Thyroid gland (tissue), 4 donors: Measurements from ENCODE around the gene ITGBL1.

Source experiments
- POLR2A ChIP-seq, 2 donors: fragments of 450-650 bp; IDR thresholded peaks; one replicate each; pipeline ENCODE4 v1.6.1; 2017; ENCODE audit warnings: antibody characterized with exemption in 2 of 2, mild to moderate bottlenecking in 2 of 2, moderate library complexity in 1 of 2
- TF ChIP-seq, protein P1 (sequence below), 6 experiments: fragments of 200-600 bp in 3 of 6; fragments of 450-650 bp in 3 of 6; sonication (generic) in 3 of 6; IDR thresholded peaks; one replicate each; pipeline ENCODE4 v1.5.1; 2016 to 2019; ENCODE audit warnings: antibody characterized with exemption in 6 of 6, mild to moderate bottlenecking in 2 of 6, inconsistent platforms in 1 of 6, moderate library complexity in 1 of 6

DNA sequence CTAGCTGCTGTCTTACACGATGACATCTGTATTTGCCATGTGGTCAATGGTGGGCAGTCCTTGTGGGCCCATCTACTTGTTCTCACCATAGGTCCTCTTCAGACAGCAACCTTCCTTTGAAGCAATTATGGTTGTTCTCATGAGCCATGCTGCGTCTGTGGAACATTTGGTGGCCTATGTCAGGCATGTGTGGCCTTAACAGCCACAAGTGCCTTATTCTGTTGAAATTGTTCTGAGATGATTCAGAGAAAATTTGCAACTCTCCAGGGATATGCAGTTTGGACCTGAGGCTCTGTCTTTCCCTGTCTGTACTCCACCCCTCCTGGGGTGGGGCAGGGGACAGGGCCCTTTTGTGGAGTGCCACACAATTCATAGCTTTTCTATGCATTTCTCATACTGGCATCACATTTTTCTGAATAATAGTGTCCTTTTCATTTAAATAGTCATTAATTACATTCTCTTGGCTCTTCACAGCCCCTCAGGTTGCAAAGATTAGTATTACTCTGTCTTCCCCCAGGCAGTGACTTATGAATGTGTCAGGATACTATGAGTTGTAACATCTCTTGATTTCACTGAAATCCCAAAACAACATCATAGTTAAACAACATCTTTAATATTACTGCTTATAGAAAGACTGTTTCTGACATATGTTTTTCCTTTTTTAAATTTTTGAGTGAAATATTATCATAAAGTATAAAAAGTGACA lies 102.1 kb downstream of the ITGBL1 start:
- TF ChIP-seq, protein P1, sequence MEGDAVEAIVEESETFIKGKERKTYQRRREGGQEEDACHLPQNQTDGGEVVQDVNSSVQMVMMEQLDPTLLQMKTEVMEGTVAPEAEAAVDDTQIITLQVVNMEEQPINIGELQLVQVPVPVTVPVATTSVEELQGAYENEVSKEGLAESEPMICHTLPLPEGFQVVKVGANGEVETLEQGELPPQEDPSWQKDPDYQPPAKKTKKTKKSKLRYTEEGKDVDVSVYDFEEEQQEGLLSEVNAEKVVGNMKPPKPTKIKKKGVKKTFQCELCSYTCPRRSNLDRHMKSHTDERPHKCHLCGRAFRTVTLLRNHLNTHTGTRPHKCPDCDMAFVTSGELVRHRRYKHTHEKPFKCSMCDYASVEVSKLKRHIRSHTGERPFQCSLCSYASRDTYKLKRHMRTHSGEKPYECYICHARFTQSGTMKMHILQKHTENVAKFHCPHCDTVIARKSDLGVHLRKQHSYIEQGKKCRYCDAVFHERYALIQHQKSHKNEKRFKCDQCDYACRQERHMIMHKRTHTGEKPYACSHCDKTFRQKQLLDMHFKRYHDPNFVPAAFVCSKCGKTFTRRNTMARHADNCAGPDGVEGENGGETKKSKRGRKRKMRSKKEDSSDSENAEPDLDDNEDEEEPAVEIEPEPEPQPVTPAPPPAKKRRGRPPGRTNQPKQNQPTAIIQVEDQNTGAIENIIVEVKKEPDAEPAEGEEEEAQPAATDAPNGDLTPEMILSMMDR (IDR thresholded peaks at IDR 0.05) = no peak
- TF ChIP-seq POLR2A (IDR thresholded peaks at IDR 0.05) = no peak
